ENCODE data around the gene ZNF609.

ZNF609 gene

DNA sequence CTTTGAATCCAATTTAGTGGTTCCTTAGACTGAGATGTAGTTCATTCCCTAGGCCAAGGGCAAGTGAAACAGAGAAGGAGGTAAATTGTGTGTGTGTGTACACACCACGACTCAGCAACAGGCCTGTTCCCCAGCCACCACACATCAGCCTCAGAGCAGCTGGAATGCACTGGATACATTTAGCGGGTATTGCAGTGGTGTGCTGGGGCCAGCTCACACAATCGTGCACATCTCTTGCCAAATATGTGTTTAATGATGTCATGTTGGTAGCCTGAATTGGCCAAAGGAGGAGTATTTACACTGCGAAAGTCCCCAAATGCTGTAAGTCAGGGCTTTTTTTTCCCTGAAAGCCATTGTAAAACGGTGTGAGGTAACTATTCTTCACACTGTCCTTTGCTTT, 232.8 kb downstream of the ZNF609 start:
- peak; percentile 93 for DNase-seq (ENCODE audit: low read depth)
- TF ChIP-seq, protein P1, sequence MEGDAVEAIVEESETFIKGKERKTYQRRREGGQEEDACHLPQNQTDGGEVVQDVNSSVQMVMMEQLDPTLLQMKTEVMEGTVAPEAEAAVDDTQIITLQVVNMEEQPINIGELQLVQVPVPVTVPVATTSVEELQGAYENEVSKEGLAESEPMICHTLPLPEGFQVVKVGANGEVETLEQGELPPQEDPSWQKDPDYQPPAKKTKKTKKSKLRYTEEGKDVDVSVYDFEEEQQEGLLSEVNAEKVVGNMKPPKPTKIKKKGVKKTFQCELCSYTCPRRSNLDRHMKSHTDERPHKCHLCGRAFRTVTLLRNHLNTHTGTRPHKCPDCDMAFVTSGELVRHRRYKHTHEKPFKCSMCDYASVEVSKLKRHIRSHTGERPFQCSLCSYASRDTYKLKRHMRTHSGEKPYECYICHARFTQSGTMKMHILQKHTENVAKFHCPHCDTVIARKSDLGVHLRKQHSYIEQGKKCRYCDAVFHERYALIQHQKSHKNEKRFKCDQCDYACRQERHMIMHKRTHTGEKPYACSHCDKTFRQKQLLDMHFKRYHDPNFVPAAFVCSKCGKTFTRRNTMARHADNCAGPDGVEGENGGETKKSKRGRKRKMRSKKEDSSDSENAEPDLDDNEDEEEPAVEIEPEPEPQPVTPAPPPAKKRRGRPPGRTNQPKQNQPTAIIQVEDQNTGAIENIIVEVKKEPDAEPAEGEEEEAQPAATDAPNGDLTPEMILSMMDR (IDR thresholded peaks at IDR 0.05; ENCODE audit: low read length, missing control alignments) = no peak
- no peak overlapping the region for H3K4me3 ChIP-seq (replicated peaks; ENCODE audit: low read depth, low read length)

DNA sequence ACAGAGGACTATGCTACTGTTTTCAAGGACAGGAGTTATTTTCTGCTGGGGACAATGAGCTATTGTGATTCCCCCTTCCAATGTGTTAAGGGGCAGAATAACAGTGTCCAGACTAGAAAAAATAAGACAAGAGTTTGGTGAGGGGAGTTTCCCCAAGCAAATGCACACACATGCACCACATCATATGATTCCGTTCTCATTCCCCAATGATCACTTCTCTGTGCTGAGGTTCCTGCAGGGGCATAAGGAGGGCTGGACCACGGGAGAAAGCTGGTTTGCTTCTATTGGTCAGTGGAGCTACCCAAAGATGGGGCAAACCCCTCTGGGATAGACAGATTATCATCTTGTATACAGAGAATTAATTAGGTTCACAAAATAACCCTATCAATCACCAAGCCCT, 234.4 kb downstream of the ZNF609 start:
- TF ChIP-seq, protein P1 (IDR thresholded peaks at IDR 0.05; ENCODE audit: low read length, missing control alignments) = no peak
- no peak overlapping the region for H3K4me3 ChIP-seq (replicated peaks; ENCODE audit: low read depth, low read length)
- DNase-seq (ENCODE audit: low read depth) = no peak

DNA sequence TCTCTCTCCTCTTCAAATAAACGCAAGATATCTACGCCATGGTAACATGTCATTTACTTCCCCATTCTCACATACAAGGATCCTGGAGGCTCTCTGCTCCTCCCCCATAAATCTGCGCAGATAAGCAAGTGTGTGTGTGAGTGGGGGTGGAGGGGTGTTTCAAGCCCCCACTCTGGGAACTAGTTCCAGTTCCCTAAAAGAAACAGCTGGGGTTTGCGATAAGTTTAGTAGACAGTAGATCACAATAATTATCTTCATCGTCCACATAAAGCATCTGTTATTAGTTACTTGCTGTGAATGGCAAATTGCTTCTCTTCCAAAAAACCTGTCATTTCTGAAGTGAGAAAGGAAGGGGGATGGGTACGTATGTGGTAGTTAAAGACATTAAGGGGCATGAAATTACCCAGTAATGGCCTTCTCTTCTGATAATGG, 235.2 kb downstream of the ZNF609 start:
- DNase-seq (ENCODE audit: low read depth) = no peak
- TF ChIP-seq, protein P1 (IDR thresholded peaks at IDR 0.05; ENCODE audit: low read length, missing control alignments) = no peak
- no peak overlapping the region for H3K4me3 ChIP-seq (replicated peaks; ENCODE audit: low read depth, low read length)

DNA sequence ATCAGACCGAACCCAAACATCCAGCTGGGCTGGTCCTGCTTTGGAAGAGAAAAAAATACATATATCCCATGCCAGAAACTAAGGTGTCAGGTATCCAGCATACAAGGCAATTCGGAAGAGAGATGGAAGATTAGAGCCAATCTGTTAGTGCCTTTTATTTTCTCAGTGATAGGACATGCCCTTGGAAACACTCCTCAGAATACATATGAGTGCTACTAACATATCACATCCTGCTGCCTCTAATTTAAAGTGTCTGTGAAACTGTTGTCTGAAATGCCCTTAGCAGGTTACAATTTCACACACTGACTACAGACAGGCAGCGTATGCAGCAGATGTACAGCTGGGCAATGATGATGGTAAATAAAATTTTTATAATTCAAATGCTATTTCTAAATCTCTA, 236.1 kb downstream of the ZNF609 start:
- DNase-seq (ENCODE audit: low read depth) = no peak
- TF ChIP-seq, protein P1 (IDR thresholded peaks at IDR 0.05; ENCODE audit: low read length, missing control alignments) = no peak

DNA sequence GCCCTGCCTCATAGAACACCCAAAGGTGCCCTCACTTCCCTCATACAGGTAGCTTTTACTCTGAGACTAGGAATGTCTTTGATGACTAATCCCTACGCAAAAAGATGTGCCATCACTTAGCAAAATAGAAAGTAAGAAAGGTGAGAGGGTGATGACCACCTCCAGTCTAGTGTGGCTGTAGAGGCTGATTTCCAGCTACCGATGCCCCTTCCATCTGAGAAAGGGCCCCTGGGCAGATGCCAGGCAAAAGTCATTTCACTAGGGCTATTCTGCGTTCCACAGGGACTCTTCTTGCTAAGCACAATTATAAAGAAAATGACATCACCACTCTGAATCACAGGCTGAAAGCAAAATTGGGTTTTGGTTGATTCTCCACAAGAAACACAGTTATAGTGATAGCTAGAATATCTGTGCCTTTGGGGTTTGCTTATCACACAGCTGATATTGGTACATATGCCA, 237.6 kb downstream of the ZNF609 start:
- H3K4me3 ChIP-seq (replicated peaks; ENCODE audit: low read depth, low read length) = no peak overlapping the region
- TF ChIP-seq, protein P1 (IDR thresholded peaks at IDR 0.05; ENCODE audit: low read length, missing control alignments) = no peak
- DNase-seq (ENCODE audit: low read depth) = no peak

More for the DNA sequence above, 236.1 kb downstream of the ZNF609 start:
- no peak overlapping the region for H3K4me3 ChIP-seq (replicated peaks; ENCODE audit: low read depth, low read length)

DNA sequence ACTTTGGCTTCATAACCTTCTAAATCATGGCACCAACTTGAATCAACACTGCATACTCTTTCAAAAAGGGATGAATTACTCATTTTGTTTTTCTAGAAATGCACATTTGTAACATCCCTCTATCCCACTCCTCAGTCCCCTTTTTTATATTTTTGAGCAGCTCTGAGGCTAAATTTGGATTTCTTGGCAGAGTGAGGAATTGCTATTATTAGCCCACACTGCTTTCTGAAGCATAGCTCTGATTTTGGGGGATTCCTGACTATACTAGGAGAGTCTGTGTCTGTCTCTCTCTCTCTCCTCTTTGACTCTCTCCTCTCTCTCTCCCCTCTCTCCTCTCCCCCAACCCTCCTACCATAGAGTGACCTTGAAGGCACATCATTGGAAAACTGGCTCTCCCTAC, 238.4 kb downstream of the ZNF609 start:
- DNase-seq (ENCODE audit: low read depth) = no peak
- TF ChIP-seq, protein P1 (IDR thresholded peaks at IDR 0.05; ENCODE audit: low read length, missing control alignments) = no peak
- no peak overlapping the region for H3K4me3 ChIP-seq (replicated peaks; ENCODE audit: low read depth, low read length)

DNA sequence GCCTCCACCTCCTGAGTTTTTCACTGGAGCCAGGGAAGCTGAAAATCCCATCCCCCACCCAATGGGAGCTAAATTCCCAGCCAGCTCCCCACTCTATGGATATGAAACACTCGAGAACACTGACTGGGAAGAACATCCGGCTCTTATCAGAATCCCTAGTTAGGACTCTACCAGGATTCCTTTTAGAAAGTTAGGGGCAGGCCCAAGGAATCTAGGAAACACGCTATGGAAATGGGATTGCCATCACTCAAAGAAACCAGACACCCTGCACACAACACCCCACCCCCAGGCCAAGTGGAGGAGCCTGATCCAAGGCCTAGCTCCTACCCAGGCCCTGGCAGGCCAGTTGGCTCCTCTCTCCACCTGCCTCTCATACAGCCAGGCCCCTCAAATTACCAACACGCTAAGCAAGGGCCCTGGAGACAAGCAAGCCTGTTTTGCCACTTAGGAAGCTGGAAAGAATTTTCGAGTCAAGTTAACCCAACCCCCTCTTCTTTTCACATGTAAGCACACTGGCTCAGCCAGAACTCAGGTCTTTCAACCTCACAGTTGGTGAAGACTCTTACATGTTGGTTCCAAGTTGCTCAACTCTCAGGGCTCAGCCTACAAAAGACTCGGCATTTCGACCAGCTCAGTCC, 239.5 kb downstream of the ZNF609 start:
- peak overlapping the region; percentile 88 for H3K4me3 ChIP-seq (replicated peaks; ENCODE audit: low read depth, low read length)
- DNase-seq (ENCODE audit: low read depth) = peak; percentile 63
- TF ChIP-seq, protein P1 (IDR thresholded peaks at IDR 0.05; ENCODE audit: low read length, missing control alignments) = no peak
